ENCODE data around the gene CAPN7.

The CAPN7 gene

GRCh38 chr3:15181511-15181910 is 24.5 kb upstream of the CAPN7 start:
- Histone ChIP-seq H3K27ac (ENCODE audit: low read length) (no peak overlapping the region), H3F3A (ENCODE audit: insufficient read depth, low read length) (peaks cover 13% of the 10 kb centered on the region), H3K9ac (ENCODE audit: low read length) (no peak overlapping the region), H4K20me1 (ENCODE audit: insufficient read depth, low read length) (no peaks in the 10 kb centered on the region), H3K4me1 (ENCODE audit: low read length) (peaks cover 11% of the 10 kb centered on the region), H3K4me2 (ENCODE audit: low read depth, low read length) (no peak overlapping the region), H3K36me3 (replicated peaks; ENCODE audit: insufficient read depth, low read length) (no peaks in the 10 kb centered on the region), H3K9me2 (replicated peaks; ENCODE audit: insufficient read depth, low read length) (no peaks in the 10 kb centered on the region), H2AFZ (ENCODE audit: low read length) (no peak overlapping the region), H3K9me3 (replicated peaks; ENCODE audit: insufficient read depth, low read length) (no peaks in the 10 kb centered on the region), H3K4me3 (ENCODE audit: low read length) (no peak overlapping the region), H3K79me2 (ENCODE audit: low read length) (no peaks in the 10 kb centered on the region), H3K27me3 (replicated peaks; ENCODE audit: insufficient read depth, low read length) (peaks cover 29% of the 10 kb centered on the region)
- DNase-seq = no peak
- TF ChIP-seq EZH2phosphoT487 (IDR thresholded peaks at IDR 0.05; ENCODE audit: low read length) (no peak), CTCF (IDR thresholded peaks at IDR 0.05; ENCODE audit: low read length) (no peak), EZH2 (optimal IDR thresholded peaks at IDR 0.05; ENCODE audit: low read depth, low read length) (no peak)

- Histone ChIP-seq H3K79me2 (ENCODE audit: low read length) (no peaks in the 10 kb centered on the region), H3K27me3 (replicated peaks; ENCODE audit: insufficient read depth, low read length) (peaks cover 28% of the 10 kb centered on the region), H3K9ac (ENCODE audit: low read length) (no peak overlapping the region), H3K36me3 (replicated peaks; ENCODE audit: insufficient read depth, low read length) (no peaks in the 10 kb centered on the region), H3K4me3 (ENCODE audit: low read length) (no peak overlapping the region), H2AFZ (ENCODE audit: low read length) (no peak overlapping the region), H3K9me3 (replicated peaks; ENCODE audit: insufficient read depth, low read length) (no peaks in the 10 kb centered on the region), H3K27ac (ENCODE audit: low read length) (no peak overlapping the region), H3F3A (ENCODE audit: insufficient read depth, low read length) (peaks cover 13% of the 10 kb centered on the region), H3K4me1 (ENCODE audit: low read length) (peaks cover 11% of the 10 kb centered on the region), H4K20me1 (ENCODE audit: insufficient read depth, low read length) (no peaks in the 10 kb centered on the region), H3K4me2 (ENCODE audit: low read depth, low read length) (no peak overlapping the region), H3K9me2 (replicated peaks; ENCODE audit: insufficient read depth, low read length) (no peaks in the 10 kb centered on the region)
- DNase-seq = no peak
- TF ChIP-seq EZH2 (optimal IDR thresholded peaks at IDR 0.05; ENCODE audit: low read depth, low read length) = no peak
- TF ChIP-seq CTCF (IDR thresholded peaks at IDR 0.05; ENCODE audit: low read length) = no peak
- TF ChIP-seq EZH2phosphoT487 (IDR thresholded peaks at IDR 0.05; ENCODE audit: low read length) = no peak
These were observed 24.1 kb upstream of the CAPN7 start for GRCh38 chr3:15181963-15182362.

GRCh38 chr3:15183011-15183410 is 23.0 kb upstream of the CAPN7 start:
- Histone ChIP-seq H3K36me3 (replicated peaks; ENCODE audit: insufficient read depth, low read length) (no peaks in the 10 kb centered on the region), H3K27ac (ENCODE audit: low read length) (no peak overlapping the region), H3K27me3 (replicated peaks; ENCODE audit: insufficient read depth, low read length) (peaks cover 28% of the 10 kb centered on the region), H3K9ac (ENCODE audit: low read length) (no peak overlapping the region), H3K4me3 (ENCODE audit: low read length) (no peak overlapping the region), H2AFZ (ENCODE audit: low read length) (no peak overlapping the region), H3K4me1 (ENCODE audit: low read length) (peaks cover 11% of the 10 kb centered on the region), H3K9me2 (replicated peaks; ENCODE audit: insufficient read depth, low read length) (no peaks in the 10 kb centered on the region), H4K20me1 (ENCODE audit: insufficient read depth, low read length) (no peaks in the 10 kb centered on the region), H3K9me3 (replicated peaks; ENCODE audit: insufficient read depth, low read length) (no peaks in the 10 kb centered on the region), H3K79me2 (ENCODE audit: low read length) (no peaks in the 10 kb centered on the region), H3F3A (ENCODE audit: insufficient read depth, low read length) (peaks cover 13% of the 10 kb centered on the region), H3K4me2 (ENCODE audit: low read depth, low read length) (no peak overlapping the region)
- DNase-seq = no peak
- TF ChIP-seq CTCF (IDR thresholded peaks at IDR 0.05; ENCODE audit: low read length) (no peak), EZH2phosphoT487 (IDR thresholded peaks at IDR 0.05; ENCODE audit: low read length) (no peak), EZH2 (optimal IDR thresholded peaks at IDR 0.05; ENCODE audit: low read depth, low read length) (no peak)
